Karpas-422 (cell line): ENCODE measurements around the gene MTCL3. TPM values are rescaled to one million over a fixed set of nuclear protein-coding genes. Genes with fewer than 3 reads are reported as not detected.

ENCODE experiments used
- small RNA-seq: library from RNA; depleted of rRNA; stranded (forward); fragments of <200 nt; gene quantifications from one replicate; pipeline ENCODE3, GENCODE V24; 2014
- total RNA-seq: library from RNA; depleted of rRNA; stranded (reverse); fragments of >200 nt; shearing (Covaris generic); gene quantifications from 2 replicates; pipeline ENCODE4 v1.2.3, GENCODE V29; 2014; ENCODE audit warnings: low replicate concordance; rRNA removed

The MTCL3 gene

Small RNA genes within 50 kb of the gene (small RNA-seq; reads per million reads assigned to genes)
- not detected for gene KIAA0408

Other genes starting within 250 kb of the MTCL3 start
- 62.5 and 111 TPM in 2 replicates for gene ECHDC1, start 175.7 kb downstream of the MTCL3 start, total RNA-seq
- gene KIAA0408, start 59.9 kb downstream of the MTCL3 start, total RNA-seq: 0.22 TPM in 1 of 2 replicates, not detected in the other
- gene C6orf58, start 57.8 kb upstream of the MTCL3 start, total RNA-seq: not detected in 2 replicates